Activated naive CD8-positive, alpha-beta T cell treated with anti-CD3 and anti-CD28 coated beads, Interleukin-2, amount 10 ng/mL, durations not matched to agents 7 days and 5 days (primary cell): ENCODE data around the gene LRRC25. TPM values are rescaled to one million over a fixed set of nuclear protein-coding genes. Genes with fewer than 3 reads are reported as not detected.
"Not testable (repeated sequence)": the region's sequence is repeated elsewhere in the genome, so short reads cannot be mapped to it uniquely, and the experiment has no call there.

Source experiments
- ATAC-seq: fragments of 150-1000 bp; cut with Tn5 transposase; one replicate; pipeline ENCODE4 v1.10.0; 2021; ENCODE audit warnings: low read depth, moderate library complexity
- POLR2A ChIA-PET: fragments of 350-600 bp; sonication (Branson Sonifier 250); formaldehyde crosslinking; loops from one replicate; lab custom pipeline; 2021; ENCODE audit warnings: antibody characterized with exemption; lab: Charles Lee
- DNase-seq: peaks from one replicate; pipeline ENCODE4 v3.0.0; 2021
- H3K27ac Mint-ChIP-seq: one replicate; pipeline ENCODE4 v1.8.0; 2022; ENCODE audit warnings: mild to moderate bottlenecking, mixed read lengths
- H3K27me3 Mint-ChIP-seq: one replicate; pipeline ENCODE4 v1.8.0; 2022; ENCODE audit warnings: mild to moderate bottlenecking, moderate library complexity, mixed read lengths
- H3K36me3 Mint-ChIP-seq: one replicate; pipeline ENCODE4 v1.8.0; 2021; ENCODE audit warnings: mild to moderate bottlenecking, mixed read lengths
- H3K4me1 Mint-ChIP-seq: one replicate; pipeline ENCODE4 v1.8.0; 2021; ENCODE audit warnings: mixed read lengths
- H3K4me3 Mint-ChIP-seq: one replicate; pipeline ENCODE4 v1.8.0; 2022; ENCODE audit warnings: mild to moderate bottlenecking, moderate library complexity, mixed read lengths
- H3K9me3 Mint-ChIP-seq: one replicate; pipeline ENCODE4 v1.8.0; 2021; ENCODE audit warnings: mixed read lengths
- total RNA-seq, 2 experiments: library from RNA; stranded (reverse); gene quantifications; one replicate each; pipeline ENCODE4 v1.2.3, GENCODE V29; 2021

The LRRC25 gene
- total RNA-seq, 2 experiments from 2014 or later = 1.2 to 1.6 TPM

- H3K27me3 Mint-ChIP-seq = peaks cover 53% of the 10 kb centered on the region
- no peak within 1 kb of the TSS for H3K4me3 Mint-ChIP-seq
- H3K36me3 Mint-ChIP-seq = no peaks in the 10 kb centered on the region
- no peak within 1 kb of the TSS for H3K27ac Mint-ChIP-seq
- DNase-seq (peak; percentile 66), ATAC-seq (no peak)
- POLR2A ChIA-PET = no interaction called here
- peaks cover 7% of the 10 kb centered on the region for H3K4me1 Mint-ChIP-seq
- no peaks in the 10 kb centered on the region for H3K9me3 Mint-ChIP-seq
Measured at GRCh38 chr19:18385675-18386542, 11.5 kb downstream of the LRRC25 start, which contains the start of gene GDF15. GDF15 (plus strand) TSS chr19:18386158; CDS start chr19:18386190, 32 bp downstream.

DNA sequence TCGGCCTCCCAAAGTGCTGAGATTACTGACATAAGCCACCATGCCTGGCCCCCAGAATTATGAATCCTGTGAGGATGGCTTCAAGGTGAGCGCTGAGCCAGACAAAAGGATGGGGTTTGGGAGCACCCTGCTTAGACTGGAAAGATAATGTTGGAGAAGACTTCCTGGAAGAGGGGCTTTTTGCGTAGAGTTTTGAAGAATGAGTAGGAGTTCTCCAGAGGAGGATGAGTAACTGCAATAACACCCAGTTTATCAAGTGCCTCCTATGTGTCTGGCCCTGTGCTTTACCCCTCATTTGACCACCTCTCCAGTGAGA, 12.1 kb downstream of the LRRC25 start:
- Mint-ChIP-seq H3K9me3 (no peaks in the 10 kb centered on the region), H3K4me1 (peaks cover 7% of the 10 kb centered on the region), H3K4me3 (no peak overlapping the region), H3K27ac (no peak overlapping the region), H3K27me3 (peaks cover 47% of the 10 kb centered on the region), H3K36me3 (no peaks in the 10 kb centered on the region)
- POLR2A ChIA-PET = no interaction called here
- DNase-seq (no peak), ATAC-seq (no peak)

- no peak for ATAC-seq
- Mint-ChIP-seq H3K27ac (no peak overlapping the region), H3K27me3 (peaks cover 44% of the 10 kb centered on the region), H3K4me1 (peaks cover 6% of the 10 kb centered on the region), H3K4me3 (no peak overlapping the region), H3K9me3 (no peaks in the 10 kb centered on the region), H3K36me3 (no peaks in the 10 kb centered on the region)
- POLR2A ChIA-PET = no interaction called here
- DNase-seq = no peak
Measured at GRCh38 chr19:18384775-18385174, 12.6 kb downstream of the LRRC25 start.

DNA sequence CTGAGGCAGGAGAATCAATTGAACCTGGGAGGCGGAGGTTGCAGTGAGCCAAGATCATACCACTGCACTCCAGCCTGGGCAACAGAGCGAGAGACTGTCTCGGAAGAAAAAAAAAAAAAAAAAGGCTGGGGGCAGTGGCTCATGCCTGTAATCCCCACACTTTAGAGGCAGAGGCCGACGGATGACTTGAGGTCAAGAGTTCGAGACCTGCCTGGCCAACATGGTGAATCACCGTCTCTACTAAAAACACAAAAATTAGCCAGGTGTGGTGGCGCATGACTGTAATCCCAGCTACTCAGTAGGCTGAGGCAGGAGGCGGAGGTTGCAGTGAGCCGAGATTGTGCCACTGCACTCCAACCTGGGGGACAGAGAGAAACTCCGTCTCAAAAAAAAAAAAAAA, 13.8 kb downstream of the LRRC25 start:
- DNase-seq, POLR2A ChIA-PET, H3K9me3 Mint-ChIP-seq, H3K4me3 Mint-ChIP-seq, H3K27ac Mint-ChIP-seq, ATAC-seq, H3K4me1 Mint-ChIP-seq, H3K36me3 Mint-ChIP-seq: not testable (repeated sequence)
- H3K27me3 Mint-ChIP-seq = peaks cover 38% of the 10 kb centered on the region

DNA sequence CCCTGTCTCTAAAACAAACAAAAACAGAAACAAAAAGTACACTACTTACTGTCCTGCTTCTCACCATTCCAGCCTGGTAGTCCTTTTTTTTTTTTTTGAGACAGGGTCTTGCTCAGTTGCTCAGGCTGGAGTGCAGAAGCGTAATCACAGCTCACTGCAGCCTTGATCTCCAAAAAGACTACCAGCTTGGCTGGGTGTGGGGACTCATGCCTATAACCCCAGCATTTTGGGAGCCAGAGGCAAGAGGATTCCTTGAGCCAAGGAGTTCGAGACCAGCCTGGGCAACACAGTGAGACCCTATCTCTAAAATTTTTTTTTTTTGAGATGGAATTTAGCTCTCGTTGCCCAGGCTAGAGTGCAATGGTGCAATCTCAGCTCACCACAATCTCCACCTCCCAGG, 16.6 kb downstream of the LRRC25 start:
- Mint-ChIP-seq H3K4me1 (peaks cover 1% of the 10 kb centered on the region), H3K9me3 (no peaks in the 10 kb centered on the region), H3K36me3 (no peaks in the 10 kb centered on the region), H3K4me3 (no peak overlapping the region), H3K27ac (no peak overlapping the region), H3K27me3 (peaks cover 15% of the 10 kb centered on the region)
- DNase-seq = no peak
- POLR2A ChIA-PET = interaction anchor here (0.7 to 1.6 kb wide), 2 partner anchors 12 to 33 kb away, joined by 3 to 5 read pairs; no protein-coding TSS in a partner anchor
- ATAC-seq = no peak

GRCh38 chr19:18379803-18380747, 17.3 kb downstream of the LRRC25 start:
- H3K4me3 Mint-ChIP-seq = no peak overlapping the region
- H3K27me3 Mint-ChIP-seq = peaks cover 11% of the 10 kb centered on the region
- no peak overlapping the region for H3K27ac Mint-ChIP-seq
- POLR2A ChIA-PET = interaction anchor here (1.6 kb wide), 1 partner anchor 34 kb away, joined by 3 read pairs; no protein-coding TSS in a partner anchor
- peaks cover 1% of the 10 kb centered on the region for H3K4me1 Mint-ChIP-seq
- H3K36me3 Mint-ChIP-seq = no peaks in the 10 kb centered on the region
- no peak for ATAC-seq
- H3K9me3 Mint-ChIP-seq = no peaks in the 10 kb centered on the region
- DNase-seq = no peak

- Mint-ChIP-seq H3K36me3 (no peaks in the 10 kb centered on the region), H3K4me1 (peaks cover 12% of the 10 kb centered on the region), H3K9me3 (no peaks in the 10 kb centered on the region), H3K4me3 (no peak overlapping the region), H3K27me3 (peaks cover 4% of the 10 kb centered on the region), H3K27ac (no peak overlapping the region)
- DNase-seq (no peak), ATAC-seq (no peak)
- POLR2A ChIA-PET = no interaction called here
Measured at GRCh38 chr19:18377026-18377425, 20.4 kb downstream of the LRRC25 start.

DNA sequence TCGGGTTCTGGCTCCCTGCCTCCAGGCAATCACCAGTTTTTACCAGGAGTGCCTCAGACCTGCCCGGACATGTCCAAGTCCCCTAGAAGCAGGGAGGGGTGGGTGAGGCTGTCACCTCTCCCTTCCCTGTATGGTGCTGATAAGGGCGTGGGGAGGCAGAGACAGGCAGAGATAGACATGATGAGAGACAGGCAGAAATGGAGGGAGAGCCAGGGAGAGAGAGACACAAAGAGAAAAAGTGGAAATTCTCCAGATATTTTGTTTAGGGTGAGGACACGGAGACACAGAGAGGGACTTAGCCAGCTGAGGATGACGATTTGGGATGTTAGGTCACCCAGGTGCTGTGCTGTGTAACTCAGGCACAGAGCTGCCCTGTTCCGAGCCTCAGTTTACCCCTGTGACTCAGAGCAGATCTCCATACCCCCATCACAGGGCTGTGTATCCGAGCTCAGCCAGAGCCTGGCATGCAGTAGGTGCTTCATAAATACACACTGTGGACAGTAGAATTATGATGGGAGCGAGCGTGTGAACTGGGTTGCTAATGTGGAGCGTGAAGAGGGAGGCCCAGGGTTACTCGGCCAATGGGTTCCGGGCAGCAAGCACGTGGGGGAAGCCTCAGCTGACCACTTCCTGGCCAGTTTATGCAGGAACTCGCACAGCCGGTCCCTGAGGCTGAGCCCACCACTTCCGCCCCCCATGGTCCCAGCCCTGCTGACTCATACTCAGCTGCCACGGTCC, 23.4 kb downstream of the LRRC25 start:
- Mint-ChIP-seq H3K27ac (peak overlapping the region; percentile 88), H3K27me3 (peaks cover 1% of the 10 kb centered on the region), H3K9me3 (no peaks in the 10 kb centered on the region), H3K36me3 (no peaks in the 10 kb centered on the region), H3K4me1 (peaks cover 11% of the 10 kb centered on the region), H3K4me3 (peak overlapping the region; percentile 62)
- ATAC-seq (peak; percentile 89), DNase-seq (peak; percentile 74)
- POLR2A ChIA-PET = interaction anchor here (0.5 to 1.6 kb wide), 2 partner anchors 20 to 43 kb away, joined by 4 to 6 read pairs; no protein-coding TSS in a partner anchor

GRCh38 chr19:18373407-18373891, 24.0 kb downstream of the LRRC25 start:
- Mint-ChIP-seq H3K36me3 (no peaks in the 10 kb centered on the region), H3K4me1 (peaks cover 11% of the 10 kb centered on the region), H3K27ac (peak overlapping the region; percentile 88), H3K27me3 (no peaks in the 10 kb centered on the region), H3K4me3 (peak overlapping the region; percentile 62), H3K9me3 (no peaks in the 10 kb centered on the region)
- ATAC-seq = no peak
- no peak for DNase-seq
- POLR2A ChIA-PET = interaction anchor here (1.6 kb wide), 1 partner anchor 43 kb away, joined by 4 read pairs; no protein-coding TSS in a partner anchor

GRCh38 chr19:18368504-18369222, 28.8 kb downstream of the LRRC25 start:
- POLR2A ChIA-PET = no interaction called here
- no peak for DNase-seq
- H3K36me3 Mint-ChIP-seq = peaks cover 26% of the 10 kb centered on the region
- no peak for ATAC-seq
- H3K9me3 Mint-ChIP-seq = peaks cover 1% of the 10 kb centered on the region
- no peak overlapping the region for H3K4me3 Mint-ChIP-seq
- no peak overlapping the region for H3K27ac Mint-ChIP-seq
- H3K27me3 Mint-ChIP-seq = no peaks in the 10 kb centered on the region
- peaks cover 18% of the 10 kb centered on the region for H3K4me1 Mint-ChIP-seq

DNA sequence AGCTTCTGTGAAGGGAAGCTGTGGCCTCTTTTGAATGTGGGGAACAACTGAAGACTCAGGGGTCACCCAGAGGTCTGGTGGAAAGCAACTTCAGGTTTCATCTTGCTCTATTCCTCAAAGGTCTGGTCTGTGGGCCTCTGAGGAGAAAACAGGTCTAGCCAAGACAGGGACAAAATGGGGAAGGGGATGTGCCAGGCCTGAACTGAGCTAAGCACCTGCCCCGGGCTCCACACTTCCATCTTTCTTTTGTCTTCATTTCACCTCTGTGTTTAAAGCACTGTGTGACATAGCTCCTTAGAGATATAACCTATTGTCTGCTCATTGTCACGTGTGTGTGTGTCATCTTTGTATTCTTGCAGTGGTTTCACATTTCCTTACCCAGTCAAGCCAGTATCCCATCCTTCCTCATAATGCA, 31.4 kb downstream of the LRRC25 start:
- Mint-ChIP-seq H3K36me3 (peaks cover 35% of the 10 kb centered on the region), H3K27ac (peak overlapping the region; percentile 21), H3K4me1 (peaks cover 17% of the 10 kb centered on the region), H3K4me3 (no peak overlapping the region), H3K27me3 (no peaks in the 10 kb centered on the region), H3K9me3 (peaks cover 1% of the 10 kb centered on the region)
- POLR2A ChIA-PET = interaction anchor here (0.5 to 1.6 kb wide), 2 partner anchors 85 to 1240 kb away, joined by 6 to 7 read pairs; partner anchors contain the start of gene JUND
- no peak for DNase-seq
- ATAC-seq = no peak
